Activated CD8-positive, alpha-beta memory T cell treated with anti-CD3 and anti-CD28 coated beads, Interleukin-2, amount 50 U/mL, for 1 hour (primary cell): ENCODE measurements around the gene LRRN2.
"Not testable (repeated sequence)": the region's sequence is repeated elsewhere in the genome, so short reads cannot be mapped to it uniquely, and the experiment has no call there.

ENCODE experiments used
- DNase-seq: peaks from one replicate; pipeline ENCODE4 v3.0.0-alpha.2; 2020; ENCODE audit errors: extremely low read depth

Gene LRRN2

GRCh38 chr1:204575221-204576190 is 110.0 kb downstream of the LRRN2 start:
- no peak for DNase-seq

- no peak for DNase-seq
These were observed 110.7 kb downstream of the LRRN2 start for GRCh38 chr1:204574865-204575163.

GRCh38 chr1:204574016-204574864 is 111.3 kb downstream of the LRRN2 start:
- DNase-seq: no peak

GRCh38 chr1:204572923-204573922 is 112.3 kb downstream of the LRRN2 start:
- no peak for DNase-seq

GRCh38 chr1:204571631-204572030 is 113.9 kb downstream of the LRRN2 start:
- DNase-seq: no peak

- DNase-seq: no peak
These were observed 114.4 kb downstream of the LRRN2 start for GRCh38 chr1:204571128-204571527.

- DNase-seq: not testable (repeated sequence)
These were observed 115.5 kb downstream of the LRRN2 start for GRCh38 chr1:204570021-204570420.

- no peak for DNase-seq
These were observed 116.1 kb downstream of the LRRN2 start for GRCh38 chr1:204569478-204569877.

- no peak for DNase-seq
These were observed 116.8 kb downstream of the LRRN2 start for GRCh38 chr1:204568576-204569315.
